Neural cell (in vitro differentiated cells): Measurements from ENCODE around the gene ACTRT1. TPM values are rescaled to one million over a fixed set of nuclear protein-coding genes. Genes with fewer than 3 reads are reported as not detected.

Source experiments
- H2AFZ ChIP-seq: fragments of 200-600, 300-800 bp; sonication (generic), shearing (Covaris generic); 2 replicates; pipeline ENCODE4 v1.6.0; 2014; ENCODE audit warnings: low read depth, mild to moderate bottlenecking, antibody characterized with exemption, low read length, moderate library complexity
- H3F3A ChIP-seq: fragments of 200-600 bp; shearing (Covaris generic); 2 replicates; pipeline ENCODE4 v1.6.1; 2016; ENCODE audit warnings: mild to moderate bottlenecking, moderate library complexity, mixed read lengths, antibody characterized with exemption, low read length; ENCODE audit not compliant: insufficient read depth, poor library complexity, severe bottlenecking
- H3K27ac ChIP-seq: fragments of 200-600, 300-800 bp; sonication (generic), shearing (Covaris generic); 2 replicates; pipeline ENCODE4 v1.5.1; 2014; ENCODE audit warnings: mild to moderate bottlenecking, low read length, moderate library complexity
- H3K27me3 ChIP-seq: fragments of 300-800, 200-600 bp; sonication (generic), shearing (Covaris generic); 2 replicates; pipeline ENCODE4 v1.6.0; 2014; ENCODE audit warnings: mild to moderate bottlenecking, low read depth, low read length, moderate library complexity; ENCODE audit not compliant: insufficient read depth
- H3K36me3 ChIP-seq: fragments of 300-800, 200-600 bp; sonication (generic), shearing (Covaris generic); 2 replicates; pipeline ENCODE4 v1.5.1; 2014; ENCODE audit warnings: mild to moderate bottlenecking, antibody characterized with exemption, low read length, moderate library complexity; ENCODE audit not compliant: insufficient read depth
- H3K4me2 ChIP-seq: fragments of 300-800, 200-600 bp; sonication (generic), shearing (Covaris generic); 2 replicates; pipeline ENCODE4 v1.6.0; 2014; ENCODE audit warnings: mild to moderate bottlenecking, low read length
- H3K4me3 ChIP-seq: fragments of 300-800, 200-600 bp; sonication (generic), shearing (Covaris generic); 2 replicates; pipeline ENCODE4 v1.5.1; 2014; ENCODE audit warnings: mild to moderate bottlenecking, low read length, moderate library complexity
- H3K79me2 ChIP-seq: fragments of 200-600 bp; shearing (Covaris generic); replicated peaks from 2 replicates; pipeline ENCODE4 v1.6.0; 2014; ENCODE audit warnings: mild to moderate bottlenecking, low read length, moderate library complexity; ENCODE audit not compliant: insufficient read depth
- H3K9ac ChIP-seq: fragments of 300-800, 200-600 bp; sonication (generic), shearing (Covaris generic); 2 replicates; pipeline ENCODE4 v1.6.1; 2016; ENCODE audit warnings: mild to moderate bottlenecking, low read length, mixed read lengths
- H3K9me2 ChIP-seq: fragments of 200-600 bp; shearing (Covaris generic); 2 replicates; pipeline ENCODE4 v1.6.1; 2016; ENCODE audit warnings: mild to moderate bottlenecking, low read length, mixed read lengths; ENCODE audit not compliant: insufficient read depth
- H3K9me3 ChIP-seq: fragments of 200-600, 300-800 bp; sonication (generic), shearing (Covaris generic); 2 replicates; pipeline ENCODE4 v1.6.1; 2016; ENCODE audit warnings: mild to moderate bottlenecking, mixed run types, low read length, moderate library complexity, mixed read lengths
- H4K20me1 ChIP-seq: fragments of 200-600 bp; shearing (Covaris generic); 2 replicates; pipeline ENCODE4 v1.6.1; 2016; ENCODE audit warnings: mild to moderate bottlenecking, mixed run types; ENCODE audit not compliant: insufficient read depth
- CTCF ChIP-seq: fragments of 450-650 bp; IDR thresholded peaks from 2 replicates; pipeline ENCODE4 v1.5.1; 2014; ENCODE audit warnings: antibody characterized with exemption, mild to moderate bottlenecking, moderate library complexity; ENCODE audit not compliant: poor library complexity, severe bottlenecking
- EP300 ChIP-seq: fragments of 450-650 bp; conservative IDR thresholded peaks from 2 replicates; pipeline ENCODE4 v1.6.1; 2014; ENCODE audit warnings: antibody characterized with exemption, mild to moderate bottlenecking, moderate library complexity; ENCODE audit not compliant: poor library complexity, severe bottlenecking
- EZH2 ChIP-seq: fragments of 200-600, 300-800 bp; shearing (Covaris generic), sonication (generic); IDR thresholded peaks from 2 replicates; pipeline ENCODE4 v1.6.1; 2014; ENCODE audit warnings: antibody characterized with exemption, low read length, borderline replicate concordance, mild to moderate bottlenecking; ENCODE audit not compliant: insufficient read depth, poor library complexity, severe bottlenecking
- MXI1 ChIP-seq: fragments of 450-650 bp; conservative IDR thresholded peaks from 2 replicates; pipeline ENCODE4 v1.6.1; 2014; ENCODE audit warnings: antibody characterized with exemption, mild to moderate bottlenecking; ENCODE audit not compliant: poor library complexity, severe bottlenecking
- POLR2AphosphoS5 ChIP-seq: IDR thresholded peaks from 2 replicates; pipeline ENCODE4 v1.6.1; 2012
- RAD21 ChIP-seq: fragments of 450-650 bp; conservative IDR thresholded peaks from 2 replicates; pipeline ENCODE4 v1.6.1; 2014; ENCODE audit warnings: antibody characterized with exemption, mild to moderate bottlenecking, moderate library complexity
- REST ChIP-seq: IDR thresholded peaks from 2 replicates; pipeline ENCODE4 v1.6.1; 2012; ENCODE audit warnings: borderline replicate concordance
- SMC3 ChIP-seq: fragments of 450-650 bp; conservative IDR thresholded peaks from 2 replicates; pipeline ENCODE4 v1.6.1; 2014; ENCODE audit warnings: antibody characterized with exemption, mild to moderate bottlenecking, moderate library complexity; ENCODE audit not compliant: poor library complexity
- TAF1 ChIP-seq: IDR thresholded peaks from 2 replicates; pipeline ENCODE4 v1.6.1; 2012; ENCODE audit warnings: low read depth
- polyA plus RNA-seq: library from polyadenylated mRNA; depleted of rRNA; stranded (reverse); fragments of >200 nt; gene quantifications from 2 replicates; pipeline ENCODE4 v1.2.3, GENCODE V29; 2014

The ACTRT1 gene
- polyA plus RNA-seq, 1 donor from 2014 or later = not detected

GRCh38 chrX:128057421-128057820 lies 5.2 kb upstream of the ACTRT1 start:
- no peak overlapping the region for H3K4me2 ChIP-seq
- TF ChIP-seq TAF1 = no peak
- TF ChIP-seq SMC3 = no peak
- no peak for TF ChIP-seq EZH2
- no peak for TF ChIP-seq REST
- no peak for TF ChIP-seq MXI1
- no peak for TF ChIP-seq POLR2AphosphoS5
- TF ChIP-seq EP300 = no peak
- TF ChIP-seq CTCF = no peak
- TF ChIP-seq RAD21 = no peak
- no peaks in the 10 kb centered on the region for H3K36me3 ChIP-seq
- H3K9me3 ChIP-seq = no peaks in the 10 kb centered on the region
- H4K20me1 ChIP-seq = no peaks in the 10 kb centered on the region
- H3K27ac ChIP-seq = no peak overlapping the region
- H3K79me2 ChIP-seq = no peaks in the 10 kb centered on the region
- no peak overlapping the region for H2AFZ ChIP-seq
- no peaks in the 10 kb centered on the region for H3K9me2 ChIP-seq
- no peaks in the 10 kb centered on the region for H3K27me3 ChIP-seq
- H3K4me3 ChIP-seq = no peak overlapping the region
- no peak overlapping the region for H3K9ac ChIP-seq
- no peaks in the 10 kb centered on the region for H3F3A ChIP-seq

- no peak overlapping the region for H3K27ac ChIP-seq
- H3K4me2 ChIP-seq = no peak overlapping the region
- H3K4me3 ChIP-seq = no peak overlapping the region
- H3K9me3 ChIP-seq = no peaks in the 10 kb centered on the region
- no peaks in the 10 kb centered on the region for H3K79me2 ChIP-seq
- H4K20me1 ChIP-seq = no peaks in the 10 kb centered on the region
- H3K27me3 ChIP-seq = no peaks in the 10 kb centered on the region
- no peak overlapping the region for H3K9ac ChIP-seq
- no peaks in the 10 kb centered on the region for H3K9me2 ChIP-seq
- TF ChIP-seq POLR2AphosphoS5 = no peak
- TF ChIP-seq TAF1 = no peak
- TF ChIP-seq MXI1 = no peak
- TF ChIP-seq SMC3 = no peak
- no peak for TF ChIP-seq REST
- no peak for TF ChIP-seq RAD21
- no peak for TF ChIP-seq EZH2
- no peak for TF ChIP-seq CTCF
- TF ChIP-seq EP300 = no peak
- H3F3A ChIP-seq = no peaks in the 10 kb centered on the region
- H3K36me3 ChIP-seq = no peaks in the 10 kb centered on the region
- H2AFZ ChIP-seq = no peak overlapping the region
Measured at GRCh38 chrX:128051526-128051925, 677 bp downstream of the ACTRT1 start.
